Aorta (tissue), 5 donors: ENCODE results near the gene TMCC3. TPM values are rescaled to one million over a fixed set of nuclear protein-coding genes. Genes with fewer than 3 reads are reported as not detected.

Experiments
- ATAC-seq: fragments of 200-7000 bp; cut with Tn5 transposase; one replicate; pipeline ENCODE4 v1.9.1; 2022; ENCODE audit warnings: moderate library complexity; ENCODE audit not compliant: low FRiP score
- DNase-seq, 2 donors: peaks; one replicate each; pipeline ENCODE4 v3.0.0-alpha.2; 2020
- H3K27ac ChIP-seq, 2 donors: one replicate each; pipeline ENCODE4 v1.5.1; 2013; ENCODE audit warnings: low read length in 2 of 2, mild to moderate bottlenecking in 2 of 2, moderate library complexity in 2 of 2, control low read depth in 1 of 2, inconsistent platforms in 1 of 2, low read depth in 1 of 2
- H3K27me3 ChIP-seq, 2 donors: one replicate each; pipeline ENCODE4 v1.6.1; 2013; ENCODE audit warnings: control low read depth in 1 of 2, low read length in 1 of 2, mild to moderate bottlenecking in 1 of 2, moderate library complexity in 1 of 2; ENCODE audit not compliant: insufficient read depth in 2 of 2, control insufficient read depth in 1 of 2
- H3K36me3 ChIP-seq, 2 donors: one replicate each; pipeline ENCODE4 v1.6.1; 2013; ENCODE audit warnings: control low read depth in 1 of 2, low read length in 1 of 2, mild to moderate bottlenecking in 1 of 2; ENCODE audit not compliant: insufficient read depth in 2 of 2, control insufficient read depth in 1 of 2
- H3K4me1 ChIP-seq, 2 donors: one replicate each; pipeline ENCODE4 v1.6.1; 2013; ENCODE audit warnings: low read length in 2 of 2, control low read depth in 1 of 2, mild to moderate bottlenecking in 1 of 2, moderate library complexity in 1 of 2; ENCODE audit not compliant: insufficient read depth in 2 of 2, control insufficient read depth in 1 of 2
- H3K4me3 ChIP-seq, 2 donors: one replicate each; pipeline ENCODE4 v1.5.1; 2013; ENCODE audit warnings: low read length in 2 of 2, control low read depth in 1 of 2, mild to moderate bottlenecking in 1 of 2
- H3K9me3 ChIP-seq: one replicate; pipeline ENCODE4 v1.6.1; 2013; ENCODE audit warnings: mild to moderate bottlenecking, low read length; ENCODE audit not compliant: control insufficient read depth
- WGBS, 2 donors: extraction: QIAGEN DNeasy Blood & Tissue Kit; methylation state at CpG; one replicate each; pipeline ENCODE4 v1.1.7; 2013; 5-methylcytosine and 5-hydroxymethylcytosine counted together
- intact Hi-C, 2 donors: fragments of 100-400 bp; cut with DNase I; formaldehyde crosslinking; loops; one replicate each; pipeline versions ENCODE4 v1.14.2 to v1.15.0; 2022
- polyA plus RNA-seq, 2 donors: library from polyadenylated mRNA; stranded (reverse); fragments of 200-250 nt; gene quantifications; one replicate each; pipeline ENCODE4 v1.2.3, GENCODE V29; 2013
- total RNA-seq, 2 donors: library from RNA; stranded (reverse); fragmentation: NEBNext Ultra II Directional; extraction: Animal tissue kit (Norgen Biotek cat#: 25700); gene quantifications; one replicate each; pipeline ENCODE4 v1.2.1, GENCODE V29; 2021
- donor health status: healthy with polysubstance abuse.
- donor health status: Bipolar disorder and iron deficiency.
- donor health status: DM: no; HTN: no; CAD: no.
- donor health status: DM: no; HTN: no; CAD: no.
- donor health status: DM: yes; HTN: yes; CAD: no.

TMCC3 gene
- total and polyA plus RNA-seq, 4 donors, result 0.74 to 16.8 (median 12.5) TPM

DNA sequence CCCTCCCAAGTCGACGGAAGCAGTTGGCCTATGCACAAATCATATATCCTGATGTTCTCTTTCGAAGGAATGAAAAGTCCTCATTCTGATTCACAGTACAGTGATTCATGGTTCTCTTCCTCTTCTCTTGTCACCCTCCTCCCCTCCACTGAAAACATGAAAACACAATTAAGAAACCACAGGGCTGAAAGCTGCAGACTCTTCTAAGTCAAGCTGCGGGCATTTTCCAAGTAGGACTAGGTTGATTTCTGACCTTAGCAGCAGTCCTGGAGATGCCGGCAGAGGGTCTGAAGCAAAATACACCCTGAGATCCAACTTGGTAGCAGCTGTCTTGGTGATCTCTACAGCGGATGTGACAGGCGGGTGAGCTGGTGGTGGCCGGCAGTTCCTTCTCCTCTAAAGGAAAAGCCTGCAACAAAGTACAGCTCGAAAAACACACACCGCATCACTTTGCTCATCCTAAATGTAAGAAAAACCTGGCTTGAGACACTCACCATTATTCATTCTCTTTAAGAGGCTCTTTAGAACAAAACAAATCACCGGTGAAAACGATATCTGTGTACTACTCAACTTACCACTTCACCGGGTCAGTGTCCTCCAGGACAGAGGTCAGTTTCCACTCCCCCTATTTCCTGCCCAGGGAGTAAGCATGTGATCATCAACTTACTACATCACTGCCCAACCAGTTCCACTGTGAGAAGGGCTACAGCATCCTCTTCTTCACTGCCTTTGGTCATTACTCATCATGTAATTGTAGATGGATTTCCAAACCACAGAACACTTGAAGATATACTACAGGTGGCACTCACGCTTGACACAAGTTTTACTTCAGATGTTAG lies 6.0 kb downstream of the TMCC3 start:
- H3K36me3 ChIP-seq, result no peaks in the 10 kb centered on the region
- intact Hi-C loops, result no loop called here
- no peaks in the 10 kb centered on the region for H3K27me3 ChIP-seq
- 85 to 88% methylated on average over 14 of the region's 14 CpGs for WGBS, 2 donors
- ATAC-seq (peak; percentile 57), DNase-seq (peak in 1 of 2 donors; percentile 58)
- no peak overlapping the region for H3K4me3 ChIP-seq
- H3K27ac ChIP-seq, result no peak overlapping the region
- no peaks in the 10 kb centered on the region for H3K4me1 ChIP-seq
- H3K9me3 ChIP-seq, result no peaks in the 10 kb centered on the region

DNA sequence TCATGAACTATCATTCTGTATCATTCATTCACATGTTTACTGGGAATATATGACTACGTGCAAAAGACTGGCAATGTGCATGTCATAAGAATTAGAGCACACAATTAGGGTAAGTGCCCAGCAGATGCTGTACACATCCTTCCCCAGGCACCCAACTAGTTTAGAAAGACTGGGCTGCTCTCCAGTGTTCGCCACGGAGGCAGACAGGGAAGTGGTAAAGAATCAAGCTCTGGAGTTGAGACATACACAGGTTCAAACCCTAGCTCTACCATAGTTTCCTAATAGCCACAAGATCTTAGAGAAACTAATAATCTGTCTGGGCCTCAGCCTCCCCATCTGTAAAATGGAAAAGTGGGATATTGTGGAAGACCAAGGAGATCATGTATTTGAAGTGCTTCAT lies 6.8 kb downstream of the TMCC3 start:
- Histone ChIP-seq H3K36me3 (no peaks in the 10 kb centered on the region), H3K27ac (no peak overlapping the region), H3K4me3 (no peak overlapping the region), H3K4me1 (no peaks in the 10 kb centered on the region), H3K9me3 (no peaks in the 10 kb centered on the region), H3K27me3 (no peaks in the 10 kb centered on the region)
- intact Hi-C loops, result no loop called here
- DNase-seq (peak in 1 of 2 donors; percentile 59), ATAC-seq (no peak)
- WGBS, 2 donors, result 95 to 98% methylated on average over 3 of the region's 3 CpGs

- WGBS, 2 donors, result 94 to 97% methylated on average over 7 of the region's 7 CpGs
- Histone ChIP-seq H3K9me3 (no peaks in the 10 kb centered on the region), H3K4me1 (no peaks in the 10 kb centered on the region), H3K36me3 (no peaks in the 10 kb centered on the region), H3K4me3 (no peak overlapping the region), H3K27me3 (no peaks in the 10 kb centered on the region), H3K27ac (no peak overlapping the region)
- DNase-seq (no peak), ATAC-seq (no peak)
- intact Hi-C loops, result no loop called here
Observed at GRCh38 chr12:94641283-94641682, 9.1 kb downstream of the TMCC3 start.

DNA sequence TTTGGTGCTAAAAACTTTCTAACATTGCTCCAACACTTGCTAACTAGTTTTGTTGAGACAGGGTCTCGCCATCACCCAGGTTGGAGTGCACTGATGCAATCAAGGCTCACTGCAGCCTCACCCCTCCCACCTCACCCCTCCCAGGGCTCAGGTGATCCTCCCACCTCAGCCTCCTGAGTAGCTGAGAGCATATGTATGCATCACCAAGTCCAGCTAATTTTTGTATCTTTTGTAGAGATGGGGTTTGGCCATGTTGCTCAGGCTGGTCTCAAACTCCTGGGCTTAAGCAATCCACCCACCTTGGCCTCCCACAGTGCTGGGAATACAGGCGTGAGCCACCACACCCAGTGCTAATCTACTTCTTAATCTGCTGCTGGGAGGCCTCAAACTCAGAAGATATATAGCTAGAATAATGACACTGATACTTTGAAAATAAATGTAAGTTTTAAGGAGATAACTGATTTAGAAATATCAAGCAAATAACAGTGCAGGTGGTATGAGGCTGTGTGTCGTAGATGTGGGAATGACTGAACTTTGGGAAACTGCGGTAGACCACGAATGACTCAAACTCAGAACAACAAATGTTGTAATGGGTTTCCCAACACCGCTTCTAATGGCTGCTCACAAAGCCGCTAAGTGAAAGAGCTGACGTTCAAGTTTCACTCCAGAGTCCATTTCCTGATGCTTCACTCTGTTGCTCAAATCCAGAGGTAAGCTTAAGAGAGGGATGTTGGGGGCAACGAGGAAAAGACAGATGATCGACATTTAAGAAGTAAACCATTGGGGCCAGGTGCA lies 10.0 kb downstream of the TMCC3 start:
- Histone ChIP-seq H3K4me3 (no peak overlapping the region), H3K27me3 (no peaks in the 10 kb centered on the region), H3K36me3 (no peaks in the 10 kb centered on the region), H3K4me1 (no peaks in the 10 kb centered on the region), H3K9me3 (no peaks in the 10 kb centered on the region), H3K27ac (no peak overlapping the region)
- intact Hi-C loops, result no loop called here
- ATAC-seq (no peak), DNase-seq (no peak)
- WGBS, 2 donors, result 94 to 95% methylated on average over 10 of the region's 10 CpGs

- intact Hi-C loops, result no loop called here
- Histone ChIP-seq H3K4me1 (no peaks in the 10 kb centered on the region), H3K4me3 (no peak overlapping the region), H3K36me3 (no peaks in the 10 kb centered on the region), H3K27me3 (no peaks in the 10 kb centered on the region), H3K9me3 (no peaks in the 10 kb centered on the region), H3K27ac (no peak overlapping the region)
- WGBS, 2 donors, result 92 to 94% methylated on average over 1 of the region's 1 CpG
- ATAC-seq (no peak), DNase-seq (no peak)
Observed at GRCh38 chr12:94638521-94638920, 11.8 kb downstream of the TMCC3 start.

- WGBS, 2 donors, result 96 to 97% methylated on average over 4 of the region's 4 CpGs
- no peak for ATAC-seq
- Histone ChIP-seq H3K27ac (no peak overlapping the region), H3K4me1 (no peaks in the 10 kb centered on the region), H3K36me3 (no peaks in the 10 kb centered on the region), H3K4me3 (no peak overlapping the region), H3K27me3 (no peaks in the 10 kb centered on the region), H3K9me3 (no peaks in the 10 kb centered on the region)
- DNase-seq, result no peak
- intact Hi-C loops, result no loop called here
Observed at GRCh38 chr12:94637390-94638113, 12.8 kb downstream of the TMCC3 start.

DNA sequence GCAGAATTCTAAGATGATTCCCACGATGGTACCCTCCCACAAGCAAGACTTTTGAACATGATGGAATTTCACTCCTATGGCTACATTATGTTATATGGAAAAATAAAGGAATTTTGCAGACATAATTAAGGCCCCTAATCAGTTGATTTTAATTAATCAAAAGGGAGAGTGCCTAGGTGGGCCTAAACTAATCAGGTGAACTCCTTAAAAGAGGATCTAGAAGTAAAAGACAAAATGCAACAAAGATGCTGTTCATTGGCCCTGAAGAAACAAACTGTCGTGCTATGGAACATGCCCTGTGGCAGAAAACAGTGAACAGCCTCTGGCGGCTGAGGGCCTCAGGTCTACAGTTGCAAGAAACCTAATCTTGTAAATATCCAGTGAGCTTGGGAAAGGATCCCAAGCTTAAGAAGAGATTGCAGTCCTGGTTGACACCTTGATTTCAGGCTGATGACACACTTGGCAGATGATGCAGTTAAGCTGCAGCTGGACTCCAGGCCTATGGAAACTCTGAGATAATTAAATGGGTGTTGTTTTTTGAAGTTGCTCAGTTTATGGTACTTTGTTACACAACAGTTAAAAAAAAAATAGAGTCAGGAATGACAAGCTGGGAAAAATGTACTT lies 13.8 kb downstream of the TMCC3 start:
- no peak for DNase-seq
- WGBS, 2 donors, result 86% methylated on average over 3 of the region's 3 CpGs
- Histone ChIP-seq H3K4me3 (no peak overlapping the region), H3K27me3 (no peaks in the 10 kb centered on the region), H3K9me3 (no peaks in the 10 kb centered on the region), H3K4me1 (no peaks in the 10 kb centered on the region), H3K36me3 (no peaks in the 10 kb centered on the region), H3K27ac (no peak overlapping the region)
- intact Hi-C loops, result no loop called here
- no peak for ATAC-seq

GRCh38 chr12:94634717-94635116 lies 15.6 kb downstream of the TMCC3 start:
- WGBS, 2 donors, result 96% methylated on average over 2 of the region's 2 CpGs

More at GRCh38 chr12:94634717-94635116, 15.6 kb downstream of the TMCC3 start:
- intact Hi-C loops, result no loop called here
- H3K4me1 ChIP-seq, result no peaks in the 10 kb centered on the region
- H3K27me3 ChIP-seq, result no peaks in the 10 kb centered on the region
- no peaks in the 10 kb centered on the region for H3K9me3 ChIP-seq
- no peak overlapping the region for H3K27ac ChIP-seq
- H3K4me3 ChIP-seq, result no peak overlapping the region
- ATAC-seq, result no peak
- DNase-seq, result no peak
- no peaks in the 10 kb centered on the region for H3K36me3 ChIP-seq
